Heart left ventricle (tissue), 16 donors: ENCODE measurements around the gene MRPS11. TPM values are rescaled to one million over a fixed set of nuclear protein-coding genes. Genes with fewer than 3 reads are reported as not detected.

Experiments used
- ATAC-seq, 4 donors: fragments of 200-7000 bp; cut with Tn5 transposase; one replicate each; pipeline ENCODE4 v1.9.1; 2020 to 2022; ENCODE audit warnings: moderate library complexity in 4 of 4, mild to moderate bottlenecking in 3 of 4, moderate number of reproducible peaks in 1 of 4
- DNase-seq, 5 donors: peaks; one replicate each; pipeline ENCODE4 v3.0.0-alpha.2; 2020
- H3K27ac ChIP-seq, 12 donors: fragments of 200-600 bp; sonication (generic) in 4 of 12; one replicate each; pipeline versions ENCODE4 v1.5.0 to v1.8.0; 2016 to 2022; ENCODE audit warnings: mild to moderate bottlenecking in 2 of 12
- H3K27me3 ChIP-seq, 9 donors: fragments of 200-600 bp; sonication (generic) in 2 of 9; one replicate each; pipeline versions ENCODE4 v1.5.1 to v1.8.0; 2016 to 2022; ENCODE audit warnings: mild to moderate bottlenecking in 3 of 9
- H3K36me3 ChIP-seq, 9 donors: fragments of 200-600 bp; sonication (generic) in 2 of 9; one replicate each; pipeline versions ENCODE4 v1.5.0 to v1.8.0; 2018 to 2022; ENCODE audit warnings: mild to moderate bottlenecking in 2 of 9
- H3K4me1 ChIP-seq, 12 donors: fragments of 200-600 bp; sonication (generic) in 4 of 12; one replicate each; pipeline versions ENCODE4 v1.5.0 to v1.8.0; 2016 to 2022; ENCODE audit warnings: mild to moderate bottlenecking in 3 of 12
- H3K4me3 ChIP-seq, 12 donors: fragments of 200-600 bp; sonication (generic) in 4 of 12; one replicate each; pipeline versions ENCODE4 v1.5.0 to v1.8.0; 2017 to 2022; ENCODE audit warnings: mild to moderate bottlenecking in 9 of 12, moderate library complexity in 4 of 12
- H3K9me3 ChIP-seq, 12 donors: fragments of 200-600 bp; sonication (generic) in 4 of 12; one replicate each; pipeline versions ENCODE4 v1.5.0 to v1.8.0; 2016 to 2022; ENCODE audit warnings: mild to moderate bottlenecking in 1 of 12
- POLR2A ChIP-seq, 2 donors: fragments of 450-650 bp; IDR thresholded peaks; one replicate each; pipeline ENCODE4 v1.6.1; 2017; ENCODE audit warnings: antibody characterized with exemption in 2 of 2, mild to moderate bottlenecking in 2 of 2, moderate library complexity in 2 of 2
- WGBS, 4 donors: extraction: QIAGEN DNeasy Blood & Tissue Kit in 2 of 4; methylation state at CpG; one replicate each; pipeline versions ENCODE4 v1.1.5 to v1.1.7; 2013 to 2018; 5-methylcytosine and 5-hydroxymethylcytosine counted together
- intact Hi-C, 10 donors: fragments of 100-400 bp; cut with DNase I; formaldehyde crosslinking; loops; one replicate each; pipeline versions ENCODE4 v1.11.1 to v1.14.2; 2022
- polyA plus RNA-seq, 2 donors: library from polyadenylated mRNA; stranded (reverse); fragments of 200-250 nt; gene quantifications; one replicate each; pipeline ENCODE4 v1.2.3, GENCODE V29; 2013
- total RNA-seq, 9 donors: library from RNA; depleted of rRNA in 2 of 9; stranded (reverse); fragments of >200 nt in 2 of 9; fragmentation: NEBNext Ultra II Directional in 3 of 9; extraction: Animal tissue kit (Norgen Biotek cat#: 25700) in 3 of 9; gene quantifications; one replicate each; pipeline versions ENCODE4 v1.1.0 to v1.2.4, GENCODE V29; 2016 to 2023
- TF ChIP-seq, protein P1 (sequence below), 12 donors: fragments of 200-600 bp; sonication (generic) in 4 of 12; IDR thresholded peaks; one replicate each; pipeline versions ENCODE4 v1.5.0 to v1.8.0; 2018 to 2022; ENCODE audit warnings: antibody characterized with exemption in 12 of 12, mild to moderate bottlenecking in 5 of 12
- donor health status: ischemic (EF 13 %, LVEDD 7.1; RV severe dilation, severe dysfunction).
- donor health status: healthy with polysubstance abuse.
- donor health status: DM: no; HTN: yes; CAD: no.
- donor health status: DM: no; HTN: no; CAD: no.
- donor health status: ischemic (EF 25% LVEDD 6.9; RV normal size, moderate dysfunction).
- donor health status: ischemic (EF 25% LVEDD 5.7; RV mildly dilated, moderate dysfunction).
- donor health status: healthy.
- donor health status: DM: yes; HTN: yes; CAD: no.
- donor health status: ischemic (EF 35%, LVEDD 5.7; RV mildly dilated, moderate dysfunction).
- donor health status: nonischemic (EF 11% LVEDD 7.7; RV severe dilation, severe dysfunction).
- donor health status: DM: yes; HTN: yes; CAD: no.
- donor health status: PGD.
- donor health status: ischemic (EF 29% LVEDD 5.4; RV normal size, mild dysfunction).
- donor health status: nonischemic (EF 23%, LVEDD 6.1; RV moderate dilation, normal function).

The MRPS11 gene
- total and polyA plus RNA-seq, 11 donors = 49.7 to 77.9 (median 65.5) TPM

DNA sequence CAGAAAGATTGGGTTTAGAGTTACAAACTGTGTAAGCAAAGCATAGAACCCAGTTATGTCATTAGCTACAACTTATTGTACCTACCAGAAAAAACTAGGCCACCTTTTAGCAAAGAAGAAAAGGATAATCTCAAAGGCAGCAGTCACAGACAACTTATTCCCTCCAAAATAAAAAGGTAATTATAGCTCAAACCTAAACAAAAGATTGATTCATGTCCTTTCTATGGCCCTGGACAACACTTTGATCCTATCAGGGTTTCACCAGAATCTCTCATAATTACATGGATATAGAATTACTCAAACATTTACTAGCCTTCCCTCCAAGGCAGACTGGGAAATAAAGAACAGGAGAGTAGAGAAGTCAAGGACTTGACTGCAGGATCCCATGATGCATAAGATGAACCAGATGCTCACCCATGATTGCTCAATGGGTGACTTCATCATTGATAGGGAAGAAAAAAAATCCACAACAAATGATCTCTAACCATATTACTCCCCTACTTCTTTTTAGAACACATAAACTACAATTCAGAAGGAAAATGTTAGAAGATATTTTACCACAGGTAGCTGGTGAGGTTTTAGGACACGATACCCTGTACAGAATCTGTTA is 61.6 kb downstream of the MRPS11 start:
- WGBS, 4 donors = 94 to 100% (median 96%) methylated on average over 1 of the region's 1 CpG

More for the DNA sequence above, 61.6 kb downstream of the MRPS11 start:
- ATAC-seq = no peak
- H3K36me3 ChIP-seq = peaks cover 0 to 69% (median 50%) of the 10 kb centered on the region in 9 donors
- intact Hi-C loops = no loop called here
- peaks cover 0 to 19% (median 3%) of the 10 kb centered on the region in 12 donors for H3K4me1 ChIP-seq
- no peak for DNase-seq
- H3K27me3 ChIP-seq = no peaks in the 10 kb centered on the region
- no peak overlapping the region for H3K27ac ChIP-seq
- TF ChIP-seq, protein P1, sequence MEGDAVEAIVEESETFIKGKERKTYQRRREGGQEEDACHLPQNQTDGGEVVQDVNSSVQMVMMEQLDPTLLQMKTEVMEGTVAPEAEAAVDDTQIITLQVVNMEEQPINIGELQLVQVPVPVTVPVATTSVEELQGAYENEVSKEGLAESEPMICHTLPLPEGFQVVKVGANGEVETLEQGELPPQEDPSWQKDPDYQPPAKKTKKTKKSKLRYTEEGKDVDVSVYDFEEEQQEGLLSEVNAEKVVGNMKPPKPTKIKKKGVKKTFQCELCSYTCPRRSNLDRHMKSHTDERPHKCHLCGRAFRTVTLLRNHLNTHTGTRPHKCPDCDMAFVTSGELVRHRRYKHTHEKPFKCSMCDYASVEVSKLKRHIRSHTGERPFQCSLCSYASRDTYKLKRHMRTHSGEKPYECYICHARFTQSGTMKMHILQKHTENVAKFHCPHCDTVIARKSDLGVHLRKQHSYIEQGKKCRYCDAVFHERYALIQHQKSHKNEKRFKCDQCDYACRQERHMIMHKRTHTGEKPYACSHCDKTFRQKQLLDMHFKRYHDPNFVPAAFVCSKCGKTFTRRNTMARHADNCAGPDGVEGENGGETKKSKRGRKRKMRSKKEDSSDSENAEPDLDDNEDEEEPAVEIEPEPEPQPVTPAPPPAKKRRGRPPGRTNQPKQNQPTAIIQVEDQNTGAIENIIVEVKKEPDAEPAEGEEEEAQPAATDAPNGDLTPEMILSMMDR (IDR thresholded peaks at IDR 0.05) = no peak
- no peak for TF ChIP-seq POLR2A (IDR thresholded peaks at IDR 0.05)
- H3K9me3 ChIP-seq = peaks cover 0 to 5% (median 0%) of the 10 kb centered on the region in 12 donors
- H3K4me3 ChIP-seq = no peak overlapping the region

Other genes starting within 250 kb of the MRPS11 start
- 1 to 10 TPM in 8 of 9 donors, under 1 TPM in 1; 0.56 to 6.8 (median 2.0) TPM for gene NTRK3, start 211.0 kb upstream of the MRPS11 start, total RNA-seq
- gene NTRK3, start 211.0 kb upstream of the MRPS11 start, polyA plus RNA-seq = 1 to 10 TPM in 1 of 2 donors, under 1 TPM in 1; 0.53 to 2.4 TPM
- gene MRPL46, start 320 bp upstream of the MRPS11 start, total RNA-seq = 100 to 1,000 TPM in 1 of 9 donors, 10 to 100 TPM in 8; 40.7 to 113 (median 75.2) TPM
- 10 to 100 TPM; 79.5 to 92.8 TPM for gene MRPL46, start 320 bp upstream of the MRPS11 start, polyA plus RNA-seq
- 10 to 100 TPM in 2 of 9 donors, 1 to 10 TPM in 7; 6.2 to 12.4 (median 8.7) TPM for gene DET1, start 79.0 kb downstream of the MRPS11 start, total RNA-seq
- 1 to 10 TPM; 3.2 to 4.6 TPM for gene DET1, start 79.0 kb downstream of the MRPS11 start, polyA plus RNA-seq
- 10 to 100 TPM in 2 of 9 donors, 1 to 10 TPM in 7; 4.5 to 11.9 (median 6.6) TPM for gene AEN, start 153.6 kb downstream of the MRPS11 start, total RNA-seq
- gene AEN, start 153.6 kb downstream of the MRPS11 start, polyA plus RNA-seq = 10 to 100 TPM in 1 of 2 donors, 1 to 10 TPM in 1; 3.8 to 21.8 TPM
- 10 to 100 TPM in 2 of 9 donors, 1 to 10 TPM in 7; 1.5 to 24.2 (median 4.9) TPM for gene ISG20, start 171.3 kb downstream of the MRPS11 start, total RNA-seq
- 10 to 100 TPM in 1 of 2 donors, 1 to 10 TPM in 1; 3.1 to 10.3 TPM for gene ISG20, start 171.3 kb downstream of the MRPS11 start, polyA plus RNA-seq